Measurements from ENCODE around the gene DNAH6.

Gene DNAH6

DNA sequence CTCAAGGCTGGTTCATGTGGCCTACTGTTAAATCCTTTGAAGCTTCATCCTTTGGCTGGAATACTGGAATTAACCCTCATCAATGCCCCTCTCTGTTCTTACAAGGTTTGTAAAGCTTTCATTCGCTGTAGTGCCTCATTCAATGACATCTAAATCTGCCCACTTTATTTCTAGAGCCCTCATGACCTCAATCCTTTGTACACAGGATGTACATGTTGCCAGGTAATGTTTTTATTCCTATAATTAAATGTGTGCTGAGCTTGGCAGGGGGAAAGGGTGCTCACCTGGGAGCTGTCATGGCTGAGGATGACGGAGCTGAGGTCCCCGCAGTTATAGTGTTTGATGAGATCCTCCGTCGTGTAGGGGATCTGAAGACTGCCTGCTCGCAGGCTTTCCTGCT lies 325.3 kb downstream of the DNAH6 start:
- ATAC-seq, result no peak
- TF ChIP-seq SNAI2 (CRISPR knock-in tag; IDR thresholded peaks at IDR 0.05), result no peak
- no peak for TF ChIP-seq ZNF565 (CRISPR knock-in tag; conservative IDR thresholded peaks at IDR 0.05; ENCODE audit: low read depth)
- TF ChIP-seq TCF4 (CRISPR knock-in tag; IDR thresholded peaks at IDR 0.05; ENCODE audit: borderline replicate concordance), result no peak
- no peak for TF ChIP-seq ZFP30 (CRISPR knock-in tag; IDR thresholded peaks at IDR 0.05)
- no peak for TF ChIP-seq OSR1 (CRISPR knock-in tag; IDR thresholded peaks at IDR 0.05)
- no peak for TF ChIP-seq RARB (CRISPR knock-in tag; IDR thresholded peaks at IDR 0.05)
- TF ChIP-seq GLIS3 (CRISPR knock-in tag; IDR thresholded peaks at IDR 0.05), result no peak
- TF ChIP-seq ZFP3 (CRISPR knock-in tag; IDR thresholded peaks at IDR 0.05), result no peak
- TF ChIP-seq, protein P1, sequence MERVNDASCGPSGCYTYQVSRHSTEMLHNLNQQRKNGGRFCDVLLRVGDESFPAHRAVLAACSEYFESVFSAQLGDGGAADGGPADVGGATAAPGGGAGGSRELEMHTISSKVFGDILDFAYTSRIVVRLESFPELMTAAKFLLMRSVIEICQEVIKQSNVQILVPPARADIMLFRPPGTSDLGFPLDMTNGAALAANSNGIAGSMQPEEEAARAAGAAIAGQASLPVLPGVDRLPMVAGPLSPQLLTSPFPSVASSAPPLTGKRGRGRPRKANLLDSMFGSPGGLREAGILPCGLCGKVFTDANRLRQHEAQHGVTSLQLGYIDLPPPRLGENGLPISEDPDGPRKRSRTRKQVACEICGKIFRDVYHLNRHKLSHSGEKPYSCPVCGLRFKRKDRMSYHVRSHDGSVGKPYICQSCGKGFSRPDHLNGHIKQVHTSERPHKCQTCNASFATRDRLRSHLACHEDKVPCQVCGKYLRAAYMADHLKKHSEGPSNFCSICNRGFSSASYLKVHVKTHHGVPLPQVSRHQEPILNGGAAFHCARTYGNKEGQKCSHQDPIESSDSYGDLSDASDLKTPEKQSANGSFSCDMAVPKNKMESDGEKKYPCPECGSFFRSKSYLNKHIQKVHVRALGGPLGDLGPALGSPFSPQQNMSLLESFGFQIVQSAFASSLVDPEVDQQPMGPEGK (CRISPR knock-in tag; IDR thresholded peaks at IDR 0.05; ENCODE audit: borderline replicate concordance), result no peak
- no peak for TF ChIP-seq CREB5 (CRISPR knock-in tag; IDR thresholded peaks at IDR 0.05; ENCODE audit: low read depth)

GRCh38 chr2:84844141-84844540 lies 327.8 kb downstream of the DNAH6 start:
- ATAC-seq, result no peak
- TF ChIP-seq ZFP3 (CRISPR knock-in tag; IDR thresholded peaks at IDR 0.05), result no peak
- TF ChIP-seq ZNF565 (CRISPR knock-in tag; conservative IDR thresholded peaks at IDR 0.05; ENCODE audit: low read depth), result no peak
- TF ChIP-seq RARB (CRISPR knock-in tag; IDR thresholded peaks at IDR 0.05), result no peak
- no peak for TF ChIP-seq BACH2 (CRISPR knock-in tag; IDR thresholded peaks at IDR 0.05; ENCODE audit: borderline replicate concordance)
- TF ChIP-seq CSDC2 (CRISPR knock-in tag; IDR thresholded peaks at IDR 0.05), result no peak
- TF ChIP-seq, protein P2, sequence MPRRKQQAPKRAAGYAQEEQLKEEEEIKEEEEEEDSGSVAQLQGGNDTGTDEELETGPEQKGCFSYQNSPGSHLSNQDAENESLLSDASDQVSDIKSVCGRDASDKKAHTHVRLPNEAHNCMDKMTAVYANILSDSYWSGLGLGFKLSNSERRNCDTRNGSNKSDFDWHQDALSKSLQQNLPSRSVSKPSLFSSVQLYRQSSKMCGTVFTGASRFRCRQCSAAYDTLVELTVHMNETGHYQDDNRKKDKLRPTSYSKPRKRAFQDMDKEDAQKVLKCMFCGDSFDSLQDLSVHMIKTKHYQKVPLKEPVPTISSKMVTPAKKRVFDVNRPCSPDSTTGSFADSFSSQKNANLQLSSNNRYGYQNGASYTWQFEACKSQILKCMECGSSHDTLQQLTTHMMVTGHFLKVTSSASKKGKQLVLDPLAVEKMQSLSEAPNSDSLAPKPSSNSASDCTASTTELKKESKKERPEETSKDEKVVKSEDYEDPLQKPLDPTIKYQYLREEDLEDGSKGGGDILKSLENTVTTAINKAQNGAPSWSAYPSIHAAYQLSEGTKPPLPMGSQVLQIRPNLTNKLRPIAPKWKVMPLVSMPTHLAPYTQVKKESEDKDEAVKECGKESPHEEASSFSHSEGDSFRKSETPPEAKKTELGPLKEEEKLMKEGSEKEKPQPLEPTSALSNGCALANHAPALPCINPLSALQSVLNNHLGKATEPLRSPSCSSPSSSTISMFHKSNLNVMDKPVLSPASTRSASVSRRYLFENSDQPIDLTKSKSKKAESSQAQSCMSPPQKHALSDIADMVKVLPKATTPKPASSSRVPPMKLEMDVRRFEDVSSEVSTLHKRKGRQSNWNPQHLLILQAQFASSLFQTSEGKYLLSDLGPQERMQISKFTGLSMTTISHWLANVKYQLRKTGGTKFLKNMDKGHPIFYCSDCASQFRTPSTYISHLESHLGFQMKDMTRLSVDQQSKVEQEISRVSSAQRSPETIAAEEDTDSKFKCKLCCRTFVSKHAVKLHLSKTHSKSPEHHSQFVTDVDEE (CRISPR knock-in tag; IDR thresholded peaks at IDR 0.05), result no peak
- TF ChIP-seq GLIS3 (CRISPR knock-in tag; IDR thresholded peaks at IDR 0.05), result no peak
- TF ChIP-seq ISL1 (CRISPR knock-in tag; IDR thresholded peaks at IDR 0.05), result no peak
- no peak for TF ChIP-seq SNAI2 (CRISPR knock-in tag; IDR thresholded peaks at IDR 0.05)
- TF ChIP-seq ESRRG (CRISPR knock-in tag; IDR thresholded peaks at IDR 0.05), result no peak
- no peak for TF ChIP-seq POU6F1 (CRISPR knock-in tag; IDR thresholded peaks at IDR 0.05; ENCODE audit: borderline replicate concordance, low read depth)
- TF ChIP-seq ZNF70 (CRISPR knock-in tag; IDR thresholded peaks at IDR 0.05), result no peak
- TF ChIP-seq TCF4 (CRISPR knock-in tag; IDR thresholded peaks at IDR 0.05; ENCODE audit: borderline replicate concordance), result no peak
- TF ChIP-seq PPARA (CRISPR knock-in tag; IDR thresholded peaks at IDR 0.05; ENCODE audit: borderline replicate concordance), result no peak
- no peak for TF ChIP-seq ZFP30 (CRISPR knock-in tag; IDR thresholded peaks at IDR 0.05)
- TF ChIP-seq, protein P3, sequence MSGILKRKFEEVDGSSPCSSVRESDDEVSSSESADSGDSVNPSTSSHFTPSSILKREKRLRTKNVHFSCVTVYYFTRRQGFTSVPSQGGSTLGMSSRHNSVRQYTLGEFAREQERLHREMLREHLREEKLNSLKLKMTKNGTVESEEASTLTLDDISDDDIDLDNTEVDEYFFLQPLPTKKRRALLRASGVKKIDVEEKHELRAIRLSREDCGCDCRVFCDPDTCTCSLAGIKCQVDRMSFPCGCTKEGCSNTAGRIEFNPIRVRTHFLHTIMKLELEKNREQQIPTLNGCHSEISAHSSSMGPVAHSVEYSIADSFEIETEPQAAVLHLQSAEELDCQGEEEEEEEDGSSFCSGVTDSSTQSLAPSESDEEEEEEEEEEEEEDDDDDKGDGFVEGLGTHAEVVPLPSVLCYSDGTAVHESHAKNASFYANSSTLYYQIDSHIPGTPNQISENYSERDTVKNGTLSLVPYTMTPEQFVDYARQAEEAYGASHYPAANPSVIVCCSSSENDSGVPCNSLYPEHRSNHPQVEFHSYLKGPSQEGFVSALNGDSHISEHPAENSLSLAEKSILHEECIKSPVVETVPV (CRISPR knock-in tag; IDR thresholded peaks at IDR 0.05), result no peak
- TF ChIP-seq TOX (CRISPR knock-in tag; IDR thresholded peaks at IDR 0.05; ENCODE audit: borderline replicate concordance), result no peak
- TF ChIP-seq, protein P1 (CRISPR knock-in tag; IDR thresholded peaks at IDR 0.05; ENCODE audit: borderline replicate concordance), result no peak

Data from SK-N-SH treated with all-trans-retinoic acid at 6 μM for 48 hours (cell line).